HG02763 (cell line): Measurements from ENCODE around the gene IL17RA.

Source experiments
- ATAC-seq: cut with Tn5 transposase; IDR thresholded peaks from one replicate; pipeline ENCODE4 v1.9.1; 2021; ENCODE audit warnings: mild to moderate bottlenecking, moderate library complexity; ENCODE audit not compliant: unreplicated experiment

The IL17RA gene

GRCh38 chr22:17083255-17083654 is 1.5 kb upstream of the IL17RA start:
- no peak for ATAC-seq

- no peak for ATAC-seq
Measured at GRCh38 chr22:17083811-17084441, 874 bp upstream of the IL17RA start.

DNA sequence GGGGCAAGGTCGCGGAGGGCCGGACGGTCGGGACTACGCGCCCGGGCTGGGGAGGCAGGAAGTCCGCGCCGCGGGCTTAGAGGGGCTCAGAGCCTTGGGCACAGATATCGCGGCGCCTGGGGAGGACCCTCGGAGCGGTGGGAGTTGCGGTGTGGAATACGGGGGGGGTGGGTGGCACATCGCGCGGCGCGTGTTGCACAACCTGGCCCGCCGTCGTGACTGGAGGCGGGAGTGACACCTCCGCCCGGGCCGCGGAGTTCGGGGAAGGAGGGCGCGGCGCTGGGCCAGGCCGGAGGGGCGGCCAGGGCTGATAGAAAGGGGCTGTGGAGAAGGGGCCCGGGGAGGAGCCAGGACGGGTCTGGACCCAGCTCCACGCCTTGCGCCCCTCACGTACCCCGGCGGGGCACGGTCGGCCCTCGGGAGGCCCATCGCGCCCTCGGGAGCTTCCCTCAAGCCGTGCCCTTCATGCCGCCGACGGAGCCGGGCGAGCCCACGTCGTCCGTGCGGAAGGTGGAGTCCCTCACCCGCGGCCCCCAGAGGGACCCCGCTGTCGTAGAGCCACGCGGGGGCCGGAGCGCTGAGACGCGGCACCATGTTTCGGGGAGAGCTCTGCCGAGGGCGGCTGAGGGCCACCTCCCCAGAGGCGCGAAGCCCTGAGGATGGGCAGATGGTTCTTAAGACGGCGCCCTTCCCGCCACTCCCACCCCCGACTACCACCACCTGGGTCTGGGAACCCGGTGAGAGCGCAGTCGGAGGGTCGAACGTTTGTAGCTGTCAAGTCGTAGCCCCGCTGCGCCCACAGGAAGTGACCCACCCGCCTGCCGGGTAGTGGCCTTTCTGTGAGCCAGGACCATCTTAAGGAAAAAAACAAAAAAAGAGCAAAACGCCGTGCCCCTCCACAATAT is 729 bp downstream of the IL17RA start:
- ATAC-seq: no peak

GRCh38 chr22:17086296-17086695 is 1.5 kb downstream of the IL17RA start:
- ATAC-seq: no peak

GRCh38 chr22:17086788-17087497 is 2.1 kb downstream of the IL17RA start:
- ATAC-seq: no peak

DNA sequence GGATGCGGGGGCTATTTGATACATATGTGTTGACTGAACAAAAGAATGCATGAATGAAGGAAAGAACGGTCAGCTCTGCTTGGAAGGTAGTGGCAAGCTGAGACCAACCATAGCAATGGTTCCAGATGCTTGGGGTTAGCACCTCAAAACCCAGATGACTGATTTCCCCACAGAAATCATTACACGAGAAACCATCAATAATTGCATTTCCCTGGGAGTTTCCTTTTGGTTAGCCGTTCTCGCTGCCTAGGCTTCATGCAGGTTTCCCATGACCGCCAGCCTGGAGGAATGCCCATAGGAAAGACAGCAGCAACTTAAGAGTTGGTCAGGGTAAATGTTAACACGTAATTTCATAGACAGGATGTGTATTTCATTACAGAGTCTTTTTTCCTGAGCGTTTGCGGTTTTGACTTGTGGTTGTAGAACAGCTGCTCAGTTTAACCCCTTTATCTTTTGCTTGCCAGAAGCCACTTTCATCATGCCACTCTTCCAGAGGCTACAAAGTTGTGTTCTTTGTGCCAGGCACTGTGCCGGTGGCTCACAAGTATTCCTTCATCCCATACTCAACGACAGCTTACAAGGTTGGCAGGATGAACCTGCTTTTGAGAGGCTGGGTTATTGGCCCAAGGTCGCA is 2.8 kb downstream of the IL17RA start:
- peak; percentile 39 for ATAC-seq

DNA sequence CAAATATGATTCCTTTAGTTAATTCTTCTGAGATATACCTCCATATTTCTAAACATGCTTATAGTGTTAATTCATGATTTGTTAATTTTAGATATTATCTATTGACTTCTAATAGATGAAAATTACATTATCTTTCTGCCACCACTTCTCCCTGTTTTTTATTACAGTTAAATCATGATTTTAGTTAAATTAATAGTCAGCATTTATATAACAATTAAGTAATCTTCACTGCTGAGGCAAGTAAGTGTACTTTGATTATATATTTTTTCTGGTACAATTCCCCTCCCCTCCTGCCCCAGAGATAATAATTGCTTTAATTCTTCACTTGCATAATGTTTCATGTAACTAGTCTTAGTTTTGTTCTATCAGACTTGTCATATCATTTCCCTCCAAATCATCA is 5.8 kb downstream of the IL17RA start:
- ATAC-seq: no peak

GRCh38 chr22:17091851-17092250 is 7.1 kb downstream of the IL17RA start:
- no peak for ATAC-seq

DNA sequence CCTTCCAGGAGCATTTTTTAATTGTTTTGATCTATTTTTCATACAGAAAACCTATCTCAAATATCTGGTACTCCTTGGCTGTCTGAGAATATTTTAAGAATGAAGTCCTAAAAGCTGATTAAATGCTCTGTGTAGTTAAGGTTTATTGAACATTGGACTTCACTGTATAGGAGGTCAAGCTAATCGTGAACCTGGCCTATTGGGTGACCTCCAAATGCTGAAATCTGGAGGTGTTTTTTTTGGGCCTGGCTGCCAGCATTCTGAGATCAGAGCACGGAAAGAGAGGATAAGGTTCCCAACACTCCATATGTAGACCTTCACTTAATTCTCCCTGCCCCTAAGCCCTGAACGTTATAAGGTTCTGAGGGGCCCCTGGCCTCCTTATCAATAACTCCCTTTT is 8.3 kb downstream of the IL17RA start:
- no peak for ATAC-seq

DNA sequence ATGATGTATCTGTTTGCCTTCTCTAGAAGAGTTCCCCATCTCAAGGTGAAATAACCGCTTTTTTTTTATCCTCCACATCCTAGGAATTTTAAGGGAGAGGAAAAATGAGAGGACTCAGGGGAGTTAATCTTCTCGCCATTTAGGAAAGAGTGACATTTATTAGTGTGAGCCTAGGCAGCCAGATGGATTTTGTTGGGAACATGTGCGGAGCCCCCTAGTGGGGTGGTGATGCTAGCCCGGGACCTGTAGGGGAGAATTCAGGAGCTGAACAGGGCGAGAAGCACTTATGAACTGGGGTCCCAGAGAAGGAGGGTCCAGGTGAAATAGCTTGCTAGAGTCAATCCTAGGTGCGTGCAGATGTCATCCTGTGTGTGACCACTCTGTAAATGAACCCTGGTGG is 10.7 kb downstream of the IL17RA start:
- ATAC-seq: no peak

- no peak for ATAC-seq
Measured at GRCh38 chr22:17096071-17096470, 11.3 kb downstream of the IL17RA start.

GRCh38 chr22:17097062-17097461 is 12.3 kb downstream of the IL17RA start:
- ATAC-seq: no peak

DNA sequence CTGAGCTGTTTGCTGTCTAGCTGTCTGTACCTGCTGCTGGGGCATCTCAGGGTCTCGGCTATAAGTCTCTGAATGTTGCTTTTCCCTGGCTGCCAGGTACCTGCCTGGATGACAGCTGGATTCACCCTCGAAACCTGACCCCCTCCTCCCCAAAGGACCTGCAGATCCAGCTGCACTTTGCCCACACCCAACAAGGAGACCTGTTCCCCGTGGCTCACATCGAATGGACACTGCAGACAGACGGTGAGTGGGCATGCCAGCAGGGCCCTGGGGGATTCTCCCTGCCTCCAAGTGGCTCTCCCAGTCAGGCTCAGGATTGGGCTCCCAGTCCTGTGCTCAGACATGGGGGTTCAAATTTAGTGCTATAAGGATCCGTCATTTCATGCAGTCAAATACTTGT is 12.9 kb downstream of the IL17RA start:
- no peak for ATAC-seq

DNA sequence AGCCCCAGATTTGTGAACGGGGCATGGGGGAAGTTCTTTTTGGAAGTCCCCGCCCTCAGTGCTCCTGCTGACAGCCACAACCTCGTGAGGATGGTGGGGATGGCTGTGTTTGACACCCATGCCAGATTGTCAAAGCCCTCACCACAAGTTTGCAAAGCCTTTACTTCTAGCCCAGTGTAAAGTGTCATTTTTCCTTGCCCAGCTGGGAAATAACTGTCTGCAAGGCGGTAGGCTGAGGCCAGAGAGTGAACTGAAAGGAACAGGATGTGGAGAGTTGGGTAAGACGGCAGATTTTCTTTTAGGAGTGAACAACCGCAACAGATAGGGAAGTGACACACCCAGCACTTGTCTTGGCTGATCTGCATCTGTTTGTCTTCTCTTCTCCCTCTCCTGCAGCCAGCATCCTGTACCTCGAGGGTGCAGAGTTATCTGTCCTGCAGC is 13.6 kb downstream of the IL17RA start:
- peak; percentile 44 for ATAC-seq

DNA sequence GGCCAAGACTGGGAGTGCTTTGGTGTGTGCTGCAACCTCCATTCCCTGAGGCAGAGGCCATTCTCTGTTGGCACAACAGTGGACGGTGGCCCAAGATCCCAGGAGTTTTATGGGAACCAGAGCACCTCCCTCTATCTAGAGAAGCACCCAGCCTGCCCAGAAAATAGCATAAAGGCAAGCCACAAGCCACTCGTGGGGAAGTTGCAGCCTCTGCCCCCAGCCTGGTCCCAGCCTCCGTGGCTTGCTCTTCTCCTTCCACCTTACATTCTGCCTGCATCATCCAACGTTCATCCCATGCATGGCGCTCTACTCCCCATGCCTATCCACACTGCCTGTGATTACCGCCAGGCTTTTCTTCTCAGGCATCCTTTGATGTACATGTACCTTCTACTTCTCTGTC is 15.8 kb downstream of the IL17RA start:
- ATAC-seq: no peak

DNA sequence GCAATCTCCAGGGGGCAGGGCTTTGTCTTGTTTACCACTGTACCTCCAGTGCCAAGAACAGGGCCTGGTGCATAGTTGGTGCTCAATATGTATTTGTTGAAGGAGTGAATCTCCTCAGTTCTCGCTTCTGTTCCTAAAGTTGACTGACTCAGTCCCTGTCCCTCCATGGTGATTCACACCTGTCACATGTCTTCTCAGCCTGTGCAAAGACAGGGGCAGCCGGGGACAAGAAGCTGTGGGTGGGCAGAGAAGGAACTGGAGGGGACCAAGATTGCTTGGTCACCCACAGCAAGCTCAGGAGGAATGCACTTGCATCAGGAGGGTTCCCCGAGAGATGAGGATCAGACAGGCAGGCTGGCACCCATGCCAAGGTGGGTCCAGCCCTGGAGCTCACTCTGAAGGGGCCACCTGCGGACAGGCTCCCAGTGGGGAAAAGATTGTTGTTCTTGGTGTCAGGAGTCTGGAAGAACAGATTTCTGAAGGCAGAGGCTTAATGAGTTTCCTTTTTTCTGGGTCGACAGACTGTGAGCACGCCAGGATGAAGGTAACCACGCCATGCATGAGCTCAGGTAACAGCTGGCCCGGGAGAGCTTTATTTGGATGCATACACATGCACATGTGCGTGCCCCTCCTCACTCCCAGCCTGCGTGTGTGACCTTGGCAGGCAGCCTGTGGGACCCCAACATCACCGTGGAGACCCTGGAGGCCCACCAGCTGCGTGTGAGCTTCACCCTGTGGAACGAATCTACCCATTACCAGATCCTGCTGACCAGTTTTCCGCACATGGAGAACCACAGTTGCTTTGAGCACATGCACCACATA is 16.9 kb downstream of the IL17RA start:
- no peak for ATAC-seq

DNA sequence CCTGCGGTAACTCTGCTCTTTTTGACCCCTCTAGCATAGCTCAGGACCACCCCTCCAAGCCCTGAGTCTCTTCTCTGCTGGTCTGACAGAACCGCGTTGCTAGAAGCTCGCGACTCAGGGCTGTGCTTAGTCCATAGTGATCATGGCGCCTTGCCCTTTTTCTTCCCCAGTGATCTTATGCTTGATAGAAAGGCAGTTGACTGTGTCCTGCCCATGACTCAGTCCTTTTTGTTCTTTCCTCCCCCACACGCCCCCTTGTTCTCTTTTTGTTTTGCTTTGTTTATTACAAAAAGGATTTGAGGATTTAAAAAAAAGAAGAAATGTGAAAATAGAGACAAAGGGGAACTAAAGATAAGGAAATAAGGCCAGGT is 17.5 kb downstream of the IL17RA start:
- ATAC-seq: no peak

DNA sequence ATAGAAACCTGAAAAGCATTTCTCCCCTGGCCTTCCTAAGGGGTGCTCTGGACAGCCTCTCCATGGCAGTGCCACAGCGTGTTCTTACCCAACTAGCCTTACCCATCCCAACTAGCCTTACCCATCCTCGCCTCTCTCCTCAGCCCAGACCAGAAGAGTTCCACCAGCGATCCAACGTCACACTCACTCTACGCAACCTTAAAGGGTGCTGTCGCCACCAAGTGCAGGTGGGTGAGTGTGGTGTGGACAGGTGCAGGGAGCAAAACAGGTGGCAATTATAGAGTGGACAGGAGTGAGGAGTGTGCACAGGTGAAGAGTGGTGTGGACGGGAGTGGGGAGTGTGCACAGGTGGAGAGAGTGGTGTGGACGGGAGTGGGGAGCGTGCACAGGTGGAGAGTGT is 18.6 kb downstream of the IL17RA start:
- no peak for ATAC-seq

- ATAC-seq: no peak
Measured at GRCh38 chr22:17104336-17104935, 19.6 kb downstream of the IL17RA start.
